Activated CD8-positive, alpha-beta memory T cell treated with anti-CD3 and anti-CD28 coated beads, Interleukin-2, amount 50 U/mL, for 1 hour (primary cell): Measurements from ENCODE around the gene OR5B3.
"Not testable (repeated sequence)": the region's sequence is repeated elsewhere in the genome, so short reads cannot be mapped to it uniquely, and the experiment has no call there.

Experiments used
- DNase-seq: peaks from one replicate; pipeline ENCODE4 v3.0.0-alpha.2; 2020; ENCODE audit errors: extremely low read depth

The OR5B3 gene

DNA sequence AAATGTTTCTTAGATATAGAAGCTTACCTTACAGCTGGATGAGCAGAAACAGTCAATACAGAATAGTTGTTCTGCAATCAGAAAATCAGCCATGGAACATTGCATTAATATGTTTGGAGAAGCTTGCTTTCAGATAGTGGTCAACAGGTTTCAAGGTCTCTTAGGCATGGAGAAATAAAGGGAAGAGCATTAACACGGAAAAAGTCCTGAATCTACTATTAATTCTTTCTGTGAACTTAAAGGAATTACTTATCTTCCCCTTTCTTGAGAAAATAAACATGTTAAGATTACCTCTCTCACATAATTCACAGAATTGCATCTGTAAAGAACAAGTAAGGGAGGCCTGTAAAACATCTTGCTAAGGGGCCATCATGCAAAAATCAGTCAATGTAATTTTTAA, at the start of gene OR5B3:
Gene OR5B3 (minus strand): TSS at position 101 of the 400 bp plus-strand sequence. CDS start 3,465 bp downstream, outside the sequence.
- no peak for DNase-seq

DNA sequence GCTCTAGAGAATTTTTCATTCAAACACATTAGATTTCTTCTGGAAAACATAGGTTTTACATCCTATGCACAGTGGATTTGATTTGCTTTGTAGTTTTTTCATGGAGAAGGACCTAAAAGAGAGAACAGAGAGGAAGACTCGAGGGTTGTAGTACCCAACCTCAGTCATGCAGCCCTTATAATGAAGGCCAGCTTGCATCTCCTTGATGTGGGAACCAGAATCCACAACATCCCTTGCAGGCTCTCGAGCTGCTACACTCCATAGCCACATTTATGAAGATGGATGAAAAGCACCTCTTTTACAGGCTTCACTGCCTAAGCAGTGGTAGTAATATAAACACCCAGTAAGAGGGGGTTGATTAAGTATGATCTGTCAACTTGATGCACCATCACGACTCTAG, 44.9 kb upstream of the OR5B3 start:
- no peak for DNase-seq

DNA sequence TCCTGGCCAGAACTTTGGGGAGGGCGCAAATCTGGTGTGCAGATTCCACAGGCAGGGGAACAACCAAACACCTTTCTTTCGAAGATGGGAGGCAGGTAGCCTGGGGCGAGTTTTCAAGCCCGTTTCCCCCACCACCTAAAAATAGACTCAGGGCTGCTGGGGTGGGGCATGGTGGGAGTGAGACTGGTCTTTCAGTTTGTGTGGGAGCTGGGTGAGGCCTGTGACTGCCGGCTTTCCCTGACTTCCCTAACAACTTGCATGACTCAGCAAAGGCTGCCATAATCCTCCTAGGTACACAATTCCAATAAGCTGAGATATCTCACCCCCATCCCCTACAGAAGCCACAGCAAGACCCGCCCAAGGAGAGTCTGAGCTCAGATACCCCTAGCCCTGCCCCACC, 39.6 kb upstream of the OR5B3 start:
- no peak for DNase-seq

DNA sequence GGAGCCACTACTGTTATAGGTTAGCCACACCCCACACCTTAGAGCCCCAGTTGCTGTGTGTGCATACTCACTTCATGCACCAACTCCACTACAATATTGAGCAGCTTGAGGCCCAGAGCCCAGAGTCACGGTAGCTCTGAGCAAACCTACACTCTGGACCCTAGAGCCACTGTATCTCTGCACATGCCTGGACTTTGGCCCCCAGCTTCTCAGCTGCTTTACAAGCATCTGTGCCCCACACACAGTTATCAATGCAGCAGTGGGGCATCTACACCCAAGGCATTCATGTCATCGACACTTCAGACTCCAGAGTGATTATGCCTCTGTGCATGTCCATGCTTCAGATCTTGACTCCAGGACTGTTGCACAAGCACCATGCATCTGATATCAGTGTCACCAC, 37.6 kb upstream of the OR5B3 start:
- DNase-seq, result no peak

DNA sequence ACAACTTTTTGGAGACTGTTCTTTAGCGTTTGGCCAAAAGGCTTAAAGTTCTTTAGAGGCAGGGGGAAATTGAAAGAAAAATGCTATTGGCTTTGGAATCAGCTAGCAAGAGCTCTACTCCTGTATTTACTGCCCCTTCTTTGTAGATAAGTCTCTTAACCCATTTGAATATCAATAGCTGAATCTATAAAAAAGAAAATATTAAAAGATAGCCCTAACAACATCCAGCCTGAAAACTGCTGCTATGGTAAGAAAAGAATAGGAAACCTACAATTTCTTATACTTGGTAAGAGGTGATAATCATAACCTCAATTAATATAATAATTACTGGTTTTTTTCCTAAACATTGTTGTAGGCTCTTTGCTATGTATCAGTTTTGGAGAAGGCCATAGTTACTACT, 35.5 kb upstream of the OR5B3 start, which contains the start of gene OR5B12:
Gene OR5B12 (minus strand): TSS at position 101 of the 400 bp plus-strand sequence. CDS start 2,085 bp downstream, outside the sequence.
- no peak for DNase-seq

DNA sequence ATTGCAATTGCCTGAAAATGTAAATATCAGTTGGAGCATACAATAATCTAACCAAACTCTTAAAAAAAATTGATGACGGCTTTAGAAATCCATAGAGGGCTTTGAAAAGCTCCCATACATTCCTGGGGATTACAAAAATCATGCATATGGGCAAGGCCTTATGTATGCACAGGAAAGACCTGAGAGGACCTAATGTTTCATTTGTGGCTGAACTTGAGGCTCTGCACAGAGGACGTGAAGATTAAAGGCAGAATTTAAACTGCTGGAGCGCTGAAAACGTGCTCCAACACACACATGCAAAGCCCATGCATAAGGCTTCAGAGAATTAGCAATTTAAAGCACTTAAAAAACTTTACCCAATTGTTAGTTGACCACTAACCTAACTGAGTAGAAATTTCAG, 31.8 kb upstream of the OR5B3 start:
- no peak for DNase-seq

DNA sequence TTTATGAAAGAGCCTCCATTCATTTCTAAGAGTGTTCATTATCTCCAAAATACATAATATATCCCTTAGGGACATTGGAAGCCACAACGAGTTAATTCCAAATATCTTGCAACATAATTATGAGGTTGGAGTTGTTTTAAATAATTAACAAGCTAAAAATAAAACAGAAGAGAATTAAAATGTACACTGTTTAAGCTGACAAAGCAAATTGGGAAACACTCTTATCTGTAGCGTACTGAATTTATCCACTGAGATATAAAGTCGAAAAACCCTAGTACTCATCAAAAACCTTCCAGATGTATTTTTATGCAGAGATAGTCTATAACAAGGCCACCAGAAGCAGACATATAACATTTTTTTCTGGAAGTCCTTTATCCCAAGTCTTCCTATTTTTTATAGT, 27.5 kb upstream of the OR5B3 start:
- DNase-seq, result no peak

DNA sequence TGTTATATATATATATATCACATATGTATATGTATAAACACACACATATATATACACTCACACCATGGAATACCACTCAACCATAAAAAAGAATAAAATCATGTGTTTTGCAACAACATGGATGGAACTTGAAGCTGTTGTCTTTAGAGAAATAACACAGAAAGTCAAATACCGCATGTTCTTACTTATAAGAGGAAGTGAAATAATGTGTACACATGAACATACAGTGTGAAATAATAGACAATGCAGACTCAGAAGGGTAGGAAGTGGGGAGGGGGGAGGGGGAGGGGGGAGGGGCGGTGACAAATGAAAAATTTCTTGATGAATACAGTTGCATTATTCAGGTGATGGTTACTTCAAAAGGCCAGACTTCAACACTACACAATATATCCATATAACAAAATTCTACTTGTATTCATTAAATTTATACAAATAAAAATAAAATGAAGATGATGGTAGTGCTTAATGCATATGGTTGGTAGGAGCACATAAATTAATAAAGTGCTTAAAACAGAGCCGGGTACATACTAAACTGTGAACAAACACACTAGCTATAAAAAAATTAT, 27.0 kb upstream of the OR5B3 start:
- no peak for DNase-seq

DNA sequence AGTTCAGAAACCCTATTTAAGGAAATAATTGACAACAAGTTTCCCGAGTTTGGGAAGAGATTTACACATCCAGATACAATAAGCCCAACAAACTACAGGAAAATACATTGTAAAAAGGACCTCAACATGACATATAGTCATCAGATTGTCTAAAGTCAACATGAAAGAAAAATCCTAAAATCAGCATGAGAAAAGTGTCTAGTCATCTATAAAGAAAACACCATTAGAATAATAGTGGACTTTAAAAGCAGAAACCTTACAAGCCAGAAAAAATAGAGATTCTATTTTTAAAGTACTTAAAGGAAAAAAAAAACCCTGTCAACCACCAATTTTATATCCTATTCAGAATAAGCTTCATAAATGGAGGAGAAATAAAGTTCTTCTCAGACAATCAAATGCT, 22.6 kb upstream of the OR5B3 start:
- no peak for DNase-seq

DNA sequence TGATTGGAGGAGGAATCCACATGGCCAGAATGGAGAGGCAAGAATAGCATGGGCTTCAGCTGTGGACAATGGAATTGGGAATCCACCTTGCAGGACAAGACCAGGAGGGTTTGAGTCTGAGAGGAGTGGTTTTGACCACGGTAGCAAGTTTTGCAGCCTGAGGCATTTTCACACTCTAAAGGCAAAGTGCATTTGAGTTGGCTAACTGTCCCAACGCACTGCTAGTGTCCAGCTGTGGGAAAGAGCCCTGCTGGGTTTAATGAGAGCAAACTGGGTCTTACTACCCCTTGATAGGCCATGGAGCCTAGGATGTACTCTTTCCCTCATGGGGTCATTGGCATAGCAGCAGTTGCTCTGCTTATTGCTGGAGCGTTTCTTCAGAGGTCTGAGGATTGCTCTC, 21.3 kb upstream of the OR5B3 start, which contains the start of gene OR5B2:
Gene OR5B2 (minus strand): TSS at position 101 of the 400 bp plus-strand sequence. CDS start 4,860 bp downstream, outside the sequence.
- DNase-seq, result no peak

DNA sequence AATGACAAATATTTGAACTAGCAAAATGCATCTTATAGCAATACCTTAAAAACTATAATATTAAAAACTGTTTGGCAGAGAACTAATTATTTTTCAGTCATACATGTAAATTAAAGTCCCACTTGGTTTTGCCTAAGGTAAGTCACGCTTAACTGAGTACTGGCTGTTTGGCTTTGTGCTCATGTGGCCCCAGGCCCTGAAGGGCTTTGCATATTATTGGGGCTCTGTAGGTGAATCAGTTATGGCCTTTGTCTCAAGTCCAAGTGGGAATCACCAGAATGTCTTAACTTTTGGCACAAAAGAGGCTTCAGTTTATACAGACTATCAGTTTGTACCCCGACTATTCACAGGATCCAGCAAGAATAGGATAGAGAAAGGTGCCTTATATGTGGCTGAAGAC, 7.1 kb downstream of the OR5B3 start:
- not testable (repeated sequence) for DNase-seq

DNA sequence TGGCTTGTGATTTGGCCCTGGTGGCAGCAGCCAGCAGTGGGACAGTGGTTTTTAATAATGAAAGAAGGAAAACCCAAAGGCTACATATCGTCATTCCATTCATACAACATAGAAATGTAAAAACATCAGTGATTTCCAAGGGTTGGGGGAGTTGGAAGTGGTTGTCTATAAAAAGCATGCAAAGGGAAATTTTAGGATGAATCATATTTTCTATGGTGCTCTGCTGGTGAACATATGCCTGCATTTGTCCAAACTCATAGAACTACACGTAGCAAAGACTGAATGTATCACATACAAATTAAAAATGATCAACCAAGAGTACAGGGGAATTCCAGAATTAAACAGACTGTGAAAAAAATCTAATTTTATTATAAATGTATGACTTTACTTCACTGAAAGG, 11.1 kb downstream of the OR5B3 start:
- no peak for DNase-seq

DNA sequence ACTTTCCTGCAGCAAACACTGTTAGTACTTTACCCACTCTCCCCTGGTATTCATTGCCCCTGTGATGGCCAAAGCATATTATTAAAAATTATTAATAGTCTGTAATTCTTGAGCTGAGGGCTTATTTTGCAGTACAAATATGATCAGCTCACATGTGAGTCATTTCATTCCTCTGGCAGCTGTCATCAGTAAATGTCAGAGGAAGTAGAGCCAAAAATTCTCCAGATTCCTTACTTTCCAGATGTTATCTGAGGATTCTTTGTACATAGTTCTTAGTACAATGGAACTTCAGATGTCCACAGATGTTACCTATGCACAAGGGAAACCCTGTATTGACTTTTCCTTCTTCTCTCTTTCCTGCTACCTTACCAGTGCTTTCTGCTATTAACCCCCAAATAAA, 12.5 kb downstream of the OR5B3 start:
- no peak for DNase-seq

DNA sequence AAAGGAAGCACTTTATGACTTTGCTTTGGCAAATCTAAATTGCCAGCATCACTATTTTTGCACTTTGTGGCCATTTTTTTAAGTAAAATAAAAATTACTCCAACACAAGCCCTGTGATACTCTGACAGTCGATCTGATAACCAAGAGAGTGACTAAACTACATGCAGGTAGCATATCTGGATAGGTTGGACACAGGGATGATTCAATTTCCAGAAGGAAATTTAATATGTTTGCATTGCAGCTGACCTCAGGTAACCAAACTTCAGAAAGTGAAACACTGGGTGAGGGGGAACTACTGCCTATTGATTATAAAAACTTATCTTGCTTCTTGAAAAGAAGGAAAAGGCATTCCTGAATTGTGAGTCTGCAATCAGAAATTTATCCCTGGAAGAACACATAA, 13.9 kb downstream of the OR5B3 start:
- no peak for DNase-seq

DNA sequence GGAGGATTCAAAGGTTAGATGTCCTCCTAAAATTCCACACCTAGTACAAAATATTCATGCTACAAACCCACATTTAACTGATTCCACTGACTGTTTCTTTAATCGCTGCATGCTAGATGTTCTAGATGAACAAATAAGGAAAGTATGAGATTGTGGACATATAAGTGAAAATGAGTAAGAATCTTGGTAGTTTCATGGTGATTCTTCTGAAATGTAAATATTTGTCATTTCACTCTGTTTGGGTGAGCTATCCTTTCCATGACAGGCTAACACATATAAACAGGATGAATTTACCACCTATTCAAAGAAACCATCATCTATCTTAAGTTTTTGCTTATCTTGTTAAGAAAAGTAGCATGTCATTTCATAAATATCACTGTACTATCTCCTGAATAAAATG, 14.8 kb downstream of the OR5B3 start:
- DNase-seq, result no peak

DNA sequence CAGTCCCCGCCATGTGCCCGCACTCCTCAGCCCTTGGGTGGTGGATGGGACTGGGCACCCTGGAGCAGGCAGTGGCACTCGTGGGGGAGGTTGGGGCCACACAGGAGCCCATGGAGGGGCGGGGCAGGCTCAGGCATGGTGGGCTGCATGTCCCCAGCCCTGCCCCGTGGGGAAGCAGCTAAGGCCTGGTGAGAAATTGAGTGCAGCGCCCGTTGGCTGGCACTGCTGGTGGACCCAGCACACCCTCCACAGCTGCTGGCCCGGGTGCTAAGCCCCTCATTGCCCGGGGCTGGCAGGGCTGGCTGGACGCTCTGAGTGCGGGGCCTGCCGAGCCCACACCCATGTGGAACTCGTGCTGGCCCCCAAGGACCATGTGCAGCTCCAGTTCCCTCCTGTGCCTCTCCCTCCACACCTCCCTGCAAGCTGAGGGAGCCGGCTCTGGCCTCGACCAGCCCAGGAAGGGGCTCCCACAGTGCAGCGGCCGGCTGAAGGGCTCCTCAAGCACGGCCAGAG, 16.1 kb downstream of the OR5B3 start:
- DNase-seq, result no peak

DNA sequence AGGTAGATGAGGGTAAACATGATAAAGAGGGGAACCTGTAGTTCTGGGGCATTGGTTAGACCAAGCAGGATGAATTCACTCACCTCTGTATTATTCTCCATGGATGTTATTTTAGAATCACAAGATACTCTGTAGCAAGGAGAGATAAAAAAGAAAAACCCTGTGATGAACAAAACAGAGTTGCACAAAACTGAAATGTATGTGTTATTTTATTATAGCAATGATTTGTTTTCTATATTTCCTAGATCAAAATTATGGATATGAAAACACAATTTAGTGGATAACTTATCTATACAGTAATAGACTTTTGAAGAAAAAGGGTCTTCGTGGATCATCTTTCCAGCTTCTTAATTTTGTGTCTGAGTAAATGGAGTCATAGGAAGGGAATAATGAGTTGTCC, 47.7 kb downstream of the OR5B3 start, which contains the start of gene OR5B17:
Gene OR5B17 (minus strand): TSS at position 101 of the 400 bp plus-strand sequence. CDS start 0 bp downstream, at position 101.
- no peak for DNase-seq

DNA sequence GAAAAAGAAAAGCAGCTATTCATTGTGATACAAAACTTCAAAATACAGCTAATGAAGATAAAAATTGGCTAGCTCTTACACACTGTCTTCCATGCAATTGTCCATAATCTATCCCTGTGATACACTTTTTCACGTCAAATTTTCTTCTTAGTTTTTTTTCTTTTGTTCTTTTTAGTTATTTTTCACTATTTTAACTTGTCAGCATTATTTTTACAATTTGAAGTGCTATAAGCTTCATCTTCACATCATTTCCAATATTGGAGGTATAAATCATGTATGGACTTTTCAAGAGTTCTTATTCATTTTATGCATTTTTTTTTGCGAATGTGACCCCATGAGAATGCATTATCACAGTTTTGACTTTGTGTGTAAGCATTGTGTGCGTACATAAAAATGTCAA, 51.9 kb downstream of the OR5B3 start:
- no peak for DNase-seq
